Activated CD8-positive, alpha-beta memory T cell treated with anti-CD3 and anti-CD28 coated beads for 1 hour (primary cell): ENCODE results near the gene UPP2.

ENCODE experiments used
- DNase-seq, 2 donors: peaks; one replicate each; pipeline ENCODE4 v3.0.0-alpha.2; 2020; ENCODE audit warnings: low read depth in 1 of 2; ENCODE audit errors: extremely low read depth in 1 of 2

Gene UPP2

DNA sequence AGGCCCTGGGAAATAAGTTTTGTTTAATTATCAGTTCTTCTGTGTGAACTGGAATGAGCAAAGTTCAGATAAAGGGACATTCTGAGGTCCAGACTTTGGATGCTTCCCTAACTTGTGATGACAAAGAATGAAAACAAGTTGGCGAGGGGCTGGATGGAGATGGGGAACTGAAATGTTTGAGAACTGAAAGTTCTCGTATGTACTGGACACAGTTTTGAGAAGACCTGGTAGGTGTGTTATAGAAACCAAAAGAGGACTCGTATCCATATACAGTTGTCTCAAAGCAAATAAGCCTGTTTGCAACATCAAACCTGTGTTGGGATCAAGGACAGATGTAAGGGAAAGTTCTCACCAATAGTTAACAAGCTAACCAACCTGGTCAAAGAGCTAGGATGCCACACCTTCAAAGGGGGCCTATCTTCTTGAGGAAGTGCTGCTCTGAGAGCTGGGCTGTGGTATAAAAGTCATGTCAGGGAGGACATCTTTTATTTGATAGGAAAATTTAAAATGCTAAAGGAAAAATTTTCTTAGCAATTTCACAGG is at the start of gene UPP2:
Gene UPP2 (plus strand): TSS at position 493 of the 543 bp plus-strand sequence. CDS start 188 bp downstream, outside the sequence.
- DNase-seq, result no peak

DNA sequence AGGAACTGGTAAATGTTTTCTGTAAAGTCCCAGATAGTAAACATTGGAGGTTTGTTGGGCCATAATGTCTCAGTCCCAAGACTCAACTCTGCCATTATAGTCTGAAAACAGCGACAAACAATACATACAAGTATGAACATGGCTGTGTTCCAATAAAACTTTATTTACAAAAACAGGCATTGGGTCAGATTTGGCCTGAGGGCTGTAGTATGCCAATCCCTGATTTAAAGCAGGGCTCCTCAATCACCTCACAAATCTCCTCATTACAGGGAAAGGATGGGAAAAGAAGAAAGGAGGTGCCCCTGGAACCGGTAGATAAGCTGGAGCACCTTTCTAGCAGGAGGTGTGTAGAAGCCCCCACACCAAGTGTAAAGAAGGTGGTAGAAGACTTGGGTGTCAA is 48.9 kb upstream of the UPP2 start:
- DNase-seq, result no peak

DNA sequence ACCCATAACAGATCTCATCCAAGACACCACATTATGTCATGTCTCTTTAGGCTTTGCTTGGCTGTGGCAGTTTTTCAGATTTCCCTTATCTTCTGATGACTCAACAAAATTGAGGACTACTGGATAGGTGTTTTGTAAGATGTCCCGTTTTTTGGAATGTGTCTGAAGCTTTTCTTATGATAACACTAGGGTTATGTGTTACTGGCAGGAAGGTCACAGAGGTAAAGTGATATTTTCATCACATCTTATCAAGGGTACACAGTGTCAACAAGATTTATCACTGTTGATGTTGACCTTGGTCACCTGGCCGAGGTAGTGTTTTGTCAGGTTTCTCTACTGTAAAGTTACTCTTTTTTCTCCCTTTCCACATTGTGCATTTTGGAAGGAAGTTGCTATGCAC is 44.8 kb upstream of the UPP2 start:
- DNase-seq, result no peak

DNA sequence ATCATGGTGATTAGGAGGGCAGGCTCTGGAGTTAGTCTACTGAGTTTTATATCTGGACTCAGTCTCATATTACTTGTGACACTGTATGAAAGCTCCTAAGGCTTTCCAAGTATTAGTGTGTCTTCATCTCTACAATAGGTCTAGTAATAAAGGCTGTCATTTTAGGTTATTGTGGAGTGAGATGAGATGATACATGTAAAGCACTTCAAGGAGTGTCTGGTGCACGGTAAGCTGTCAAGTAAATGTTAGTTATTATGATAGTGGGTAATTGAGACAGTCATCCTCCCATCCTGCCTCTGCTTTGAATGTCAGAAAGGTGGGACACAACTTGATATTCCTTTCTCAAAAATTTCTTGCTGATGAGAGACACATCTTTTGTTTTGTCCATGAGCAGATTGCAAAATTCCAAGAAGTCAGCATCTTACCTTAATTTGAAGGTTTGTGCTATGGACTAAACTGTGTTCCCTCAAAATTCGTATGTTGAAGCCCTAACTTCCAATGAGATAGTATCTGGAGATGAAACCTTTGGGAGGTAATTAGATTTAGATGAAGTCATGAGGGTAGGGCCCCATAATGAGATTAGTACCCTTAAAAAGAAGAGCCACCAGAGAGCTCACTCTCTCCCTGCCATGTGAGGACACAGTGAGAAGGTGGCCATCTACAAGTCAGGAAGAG is 41.4 kb upstream of the UPP2 start:
- DNase-seq, result no peak

DNA sequence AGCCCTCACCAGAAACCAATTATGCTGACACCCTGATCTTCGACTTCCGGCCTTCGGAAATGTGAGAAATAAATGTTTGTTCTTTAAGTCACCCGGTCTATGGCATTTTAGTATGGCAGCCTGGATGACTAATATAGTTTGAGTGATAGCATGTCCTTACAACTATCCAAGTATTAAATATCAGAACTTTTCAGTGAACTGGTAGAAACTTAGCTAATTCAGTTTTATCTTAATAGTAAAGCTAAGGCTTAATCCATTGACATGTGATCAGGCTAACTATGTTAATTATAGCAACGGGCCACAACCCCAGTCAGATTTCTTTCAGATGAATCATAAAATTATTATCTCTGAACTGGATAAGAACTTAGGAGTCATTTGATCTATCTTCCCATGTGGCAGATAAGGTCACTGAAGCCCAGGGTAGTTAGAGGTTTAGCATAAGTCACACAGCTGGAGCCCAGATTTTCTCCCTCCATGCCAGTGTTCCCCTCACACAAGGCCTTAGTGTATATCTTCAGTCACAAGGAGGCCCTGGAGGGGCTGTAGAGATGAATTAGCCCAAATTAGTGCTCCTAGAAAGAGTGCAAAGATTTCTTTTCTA is 40.7 kb upstream of the UPP2 start:
- DNase-seq, result no peak

DNA sequence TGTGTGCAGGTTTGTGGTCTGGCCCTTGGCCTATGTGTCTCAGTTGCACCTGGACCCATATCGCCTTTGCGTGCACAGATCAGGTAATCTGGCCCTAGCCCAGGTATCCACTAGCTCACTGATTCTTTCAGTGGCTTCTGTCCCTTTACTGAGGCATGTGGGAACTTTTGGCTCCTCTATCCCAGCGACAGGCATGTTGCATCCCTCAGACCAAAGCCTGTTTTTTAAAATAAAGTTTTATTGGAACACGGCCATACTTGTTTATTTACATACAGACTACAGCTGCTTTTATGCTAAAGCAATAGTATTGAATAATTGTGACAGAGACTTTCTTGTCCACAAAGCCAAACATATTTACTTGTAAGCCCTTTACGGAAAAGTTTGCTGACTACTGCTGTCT is 39.9 kb upstream of the UPP2 start:
- no peak for DNase-seq

DNA sequence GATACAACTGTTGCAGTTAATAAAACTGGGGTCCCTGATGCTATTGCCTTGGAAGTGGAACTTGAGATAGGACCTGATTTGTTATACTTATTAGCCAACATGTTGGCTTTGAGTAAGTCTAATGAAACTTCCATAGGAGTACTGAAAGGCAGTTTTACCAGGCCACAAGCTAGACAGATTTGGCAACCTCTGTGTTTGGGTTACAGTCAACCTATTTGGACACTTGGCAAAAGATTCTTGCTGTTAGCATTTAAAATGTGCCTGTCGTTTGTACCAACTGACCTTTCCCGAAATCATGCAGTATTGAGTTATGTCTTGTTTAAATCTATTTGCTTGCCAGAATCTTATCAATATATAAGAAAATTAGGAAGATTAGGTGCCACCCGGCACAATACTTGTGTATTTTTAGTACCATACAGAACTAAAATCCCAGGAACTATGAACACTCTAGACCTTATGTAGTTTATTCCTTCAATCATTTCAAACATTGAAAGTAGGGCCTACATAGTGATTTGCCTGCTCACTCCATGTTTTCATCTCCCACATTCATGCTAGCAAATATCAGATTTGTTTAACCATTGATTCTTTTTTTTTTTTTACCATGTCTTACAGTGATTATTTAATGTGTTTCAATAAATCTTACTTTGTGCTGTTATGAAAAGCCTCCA is 35.5 kb upstream of the UPP2 start:
- DNase-seq, result no peak

DNA sequence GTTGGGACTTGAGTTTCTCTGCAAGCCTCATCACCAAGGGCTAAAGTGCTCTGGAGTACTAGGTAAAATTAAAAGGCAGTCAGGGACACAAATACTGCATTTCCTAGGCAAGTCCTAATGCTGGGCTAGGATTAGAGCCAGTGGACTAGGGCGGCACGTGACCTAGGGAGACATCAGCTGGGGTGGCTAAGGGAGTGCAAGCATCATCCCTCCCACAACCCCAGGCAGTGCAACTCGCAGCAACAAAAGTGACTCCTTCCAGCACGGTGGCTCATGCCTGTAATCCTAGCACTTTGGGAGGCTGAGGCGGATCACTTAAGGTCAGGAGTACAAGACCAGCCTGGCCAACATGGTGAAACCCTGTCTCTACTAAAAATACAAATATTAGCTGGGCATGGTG is 30.7 kb upstream of the UPP2 start:
- no peak for DNase-seq

DNA sequence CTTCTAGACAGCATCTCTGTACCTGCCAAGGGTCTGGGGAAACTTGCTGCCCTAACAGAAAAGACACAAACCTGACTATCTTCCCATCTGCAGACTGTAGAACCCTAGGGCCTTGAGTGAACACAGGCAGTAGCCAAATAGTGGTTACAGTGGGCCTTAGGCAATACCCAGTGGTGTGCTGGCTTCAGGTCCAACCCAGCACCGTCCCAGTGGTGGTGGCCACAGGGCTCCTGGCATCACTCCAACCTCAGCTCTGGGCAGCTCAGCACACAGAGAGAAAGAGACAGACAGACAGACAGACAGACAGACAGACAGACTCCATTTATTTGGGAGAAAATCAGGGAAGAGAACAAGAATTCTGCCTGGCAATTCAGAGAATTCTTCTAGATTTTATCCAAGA is 29.3 kb upstream of the UPP2 start:
- DNase-seq, result no peak

DNA sequence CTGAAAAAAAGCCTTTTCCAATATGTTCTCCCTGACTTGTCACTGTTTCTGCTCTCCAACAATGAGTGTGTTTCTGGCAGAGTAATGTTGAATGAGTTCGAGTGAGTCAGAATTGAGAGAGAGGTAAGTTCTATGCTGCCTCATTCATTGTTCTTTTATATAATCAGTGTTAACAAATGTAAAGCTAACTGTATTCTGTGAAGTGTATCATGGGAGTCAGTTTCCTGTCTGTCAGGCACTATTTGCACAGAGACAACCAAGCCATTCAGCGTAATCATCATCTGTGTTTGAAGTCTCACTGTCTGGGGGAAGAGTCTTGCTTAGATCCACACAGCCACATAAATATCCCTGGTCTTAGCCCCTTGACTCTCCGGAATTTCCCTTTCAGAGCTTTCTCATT is 22.0 kb upstream of the UPP2 start:
- DNase-seq, result no peak

DNA sequence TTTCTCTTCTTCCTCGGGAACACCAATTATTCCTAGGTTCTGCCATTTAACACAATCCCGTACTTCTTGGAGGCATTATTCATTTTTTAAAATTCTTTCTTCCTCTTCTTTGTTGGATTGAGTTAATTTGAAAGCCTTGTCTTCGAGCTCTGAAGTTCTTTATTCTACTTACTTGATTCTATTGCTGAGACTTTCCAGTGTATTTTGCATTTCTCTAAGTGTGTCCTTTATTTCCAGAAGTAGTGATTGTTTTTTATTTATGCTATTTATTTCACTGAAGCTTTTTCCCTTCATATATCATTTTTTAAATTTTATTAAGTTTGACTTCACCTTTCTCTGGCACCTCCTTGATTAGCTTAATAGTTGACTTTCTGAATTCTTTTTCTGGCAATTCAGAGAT is 13.6 kb upstream of the UPP2 start:
- DNase-seq, result no peak

DNA sequence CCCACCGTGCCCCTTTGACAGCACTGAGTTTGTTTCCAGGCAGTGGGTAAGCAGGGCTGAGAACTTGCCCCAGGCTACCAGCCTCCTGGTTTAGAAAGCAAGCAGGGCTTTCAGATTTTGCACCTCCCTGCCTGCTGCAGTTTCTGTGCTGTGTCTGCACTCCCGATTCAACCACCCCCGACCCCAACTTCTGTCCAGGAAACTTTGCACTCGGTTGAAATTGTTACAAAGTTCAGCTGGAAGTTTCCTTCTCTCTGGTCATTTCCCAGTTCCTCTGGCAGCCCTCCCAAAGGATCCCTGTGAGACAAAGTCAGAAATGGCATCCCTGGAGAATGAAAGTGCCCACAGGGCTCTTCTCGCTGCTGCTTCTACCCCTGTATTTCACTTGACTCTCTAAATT is 12.4 kb upstream of the UPP2 start:
- no peak for DNase-seq

DNA sequence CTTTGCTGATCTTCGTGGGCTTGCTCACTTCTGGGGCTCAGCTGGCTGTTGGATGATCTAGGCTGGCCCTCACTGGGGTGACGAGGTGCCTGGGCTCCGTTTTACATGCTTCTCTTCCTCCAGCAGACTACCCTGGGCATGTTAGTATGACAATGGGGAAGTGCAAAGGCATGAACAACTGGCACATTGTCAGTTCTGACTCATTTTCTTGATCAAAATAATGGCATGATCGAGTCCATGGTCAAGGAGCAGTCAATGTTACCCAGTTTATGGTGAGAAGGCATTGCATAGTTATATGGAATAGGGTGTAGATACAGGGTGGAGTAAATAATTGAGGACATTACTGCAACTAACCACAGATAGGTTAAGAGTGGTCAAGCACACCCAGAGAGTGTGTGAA is 10.0 kb upstream of the UPP2 start:
- DNase-seq, result no peak

DNA sequence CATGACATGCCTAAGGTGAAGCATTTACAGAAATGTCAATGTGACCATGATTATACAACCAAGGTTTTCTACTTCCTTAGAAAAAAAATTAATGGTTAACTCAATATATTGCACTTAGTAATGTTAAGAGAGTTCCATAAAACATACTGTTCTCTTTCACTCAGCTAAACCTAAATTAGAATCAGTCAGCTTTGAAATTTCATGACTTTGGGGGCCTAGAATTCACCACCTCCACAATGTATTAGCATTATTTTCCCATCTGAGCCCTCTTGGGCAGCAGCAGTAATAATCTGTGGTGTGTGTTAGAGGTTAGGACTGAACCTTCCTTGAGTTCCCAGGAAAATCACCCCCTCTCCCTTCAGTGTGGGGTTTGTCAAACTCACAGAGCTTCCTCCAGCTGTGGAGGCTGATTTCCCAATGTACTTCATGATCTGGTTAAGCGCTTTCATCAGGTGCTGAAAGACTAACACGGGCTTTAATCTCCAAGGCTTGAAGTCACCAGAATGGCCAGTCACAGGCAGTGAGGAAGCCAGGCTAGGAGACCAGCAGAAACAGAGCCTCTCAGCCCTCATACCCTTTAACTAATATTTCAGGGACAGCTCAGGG is 7.1 kb upstream of the UPP2 start:
- no peak for DNase-seq

DNA sequence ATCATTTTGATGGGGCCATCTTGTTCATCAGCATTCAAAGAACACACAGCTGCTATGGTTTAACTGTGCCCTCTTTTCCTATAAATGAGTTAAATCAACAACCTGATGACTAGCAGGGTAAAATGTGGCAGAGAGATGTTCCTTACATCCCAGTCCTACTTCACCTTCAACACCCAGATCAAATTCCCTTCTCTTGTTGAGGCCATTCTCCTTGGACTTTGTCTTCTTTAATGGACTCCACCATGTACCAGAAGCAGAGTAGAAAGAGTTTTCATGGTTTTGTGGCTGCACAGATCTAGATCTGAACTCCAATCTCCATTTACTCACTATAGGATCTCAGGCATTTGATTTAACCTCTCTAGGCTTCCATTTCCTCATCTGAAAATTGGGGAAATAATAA is 6.4 kb upstream of the UPP2 start:
- DNase-seq, result no peak

DNA sequence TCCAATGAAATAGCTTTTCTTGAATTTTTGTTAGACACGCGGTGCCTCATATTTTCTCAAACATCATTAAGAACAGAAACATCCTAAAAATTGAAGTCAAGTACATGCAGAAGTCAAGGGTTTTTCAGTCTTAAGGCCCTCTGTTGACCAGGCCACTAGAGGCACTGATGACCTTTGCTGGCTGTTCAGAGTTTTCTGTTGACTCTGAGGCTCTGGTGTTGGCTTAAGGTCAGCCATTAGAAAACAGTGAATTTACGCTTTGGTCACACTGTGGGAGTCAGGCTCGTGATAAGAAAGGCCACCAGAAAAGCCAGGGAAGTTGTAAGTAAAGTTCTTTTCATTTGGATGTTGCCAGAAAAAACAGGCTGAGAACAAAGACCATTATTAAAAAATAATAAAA is 5.8 kb upstream of the UPP2 start:
- no peak for DNase-seq

DNA sequence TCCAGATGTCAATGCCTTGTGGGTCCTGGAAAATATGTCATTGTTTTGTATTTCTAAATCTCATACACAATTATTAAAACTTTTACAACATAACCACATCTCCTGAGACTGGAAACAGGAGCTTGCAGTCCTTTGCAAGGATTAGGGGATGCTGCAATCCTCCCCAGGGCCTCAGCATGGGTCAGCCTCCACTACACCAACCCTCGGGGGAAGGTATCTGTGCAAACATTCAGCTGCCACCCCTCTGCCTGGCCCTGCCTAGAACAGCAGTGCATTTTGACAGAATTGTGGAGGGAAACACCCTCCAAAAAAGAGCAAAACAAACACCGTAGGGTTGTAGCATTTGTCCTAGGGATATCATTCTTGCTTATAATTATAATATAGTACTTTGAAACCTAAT is 4.2 kb upstream of the UPP2 start:
- DNase-seq, result no peak

DNA sequence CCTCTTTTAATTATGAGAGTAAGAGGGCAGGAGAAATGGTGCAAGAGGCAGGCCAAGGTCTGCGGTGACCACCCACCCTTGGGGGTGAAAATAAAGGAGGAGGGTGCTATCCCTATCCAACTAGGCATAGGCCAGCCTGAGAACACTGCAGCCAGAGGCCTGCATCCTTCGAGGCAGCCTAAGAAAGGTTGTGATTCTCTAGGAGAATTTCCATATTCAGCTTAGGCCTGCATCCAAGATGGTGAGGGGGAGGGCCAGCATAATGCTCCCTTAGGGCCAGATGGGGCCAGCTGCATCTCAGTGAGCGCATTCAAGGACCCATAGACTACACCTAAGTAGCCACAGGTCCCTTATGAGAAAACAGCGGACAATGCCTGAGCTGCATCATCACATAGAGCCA is 3.5 kb upstream of the UPP2 start:
- DNase-seq, result no peak

DNA sequence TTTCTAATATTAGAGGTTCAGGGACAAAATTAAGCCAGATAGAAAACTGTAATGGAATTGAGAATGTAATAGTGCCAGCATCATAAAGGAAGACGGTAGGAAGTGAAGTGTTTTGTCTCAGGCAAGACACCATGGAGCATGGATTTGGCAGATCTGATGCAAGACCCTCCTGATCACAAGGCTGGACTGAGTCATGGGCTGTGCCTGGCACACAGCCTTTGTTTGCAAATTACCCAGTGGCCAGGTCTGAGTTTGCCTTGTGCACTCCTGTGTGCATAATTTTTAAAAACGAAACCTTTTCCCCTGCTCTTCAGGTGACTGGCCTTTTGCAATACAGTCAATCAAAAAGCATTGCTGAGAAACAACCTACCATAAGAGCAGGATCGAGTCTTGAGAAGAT is 2.0 kb upstream of the UPP2 start:
- no peak for DNase-seq

DNA sequence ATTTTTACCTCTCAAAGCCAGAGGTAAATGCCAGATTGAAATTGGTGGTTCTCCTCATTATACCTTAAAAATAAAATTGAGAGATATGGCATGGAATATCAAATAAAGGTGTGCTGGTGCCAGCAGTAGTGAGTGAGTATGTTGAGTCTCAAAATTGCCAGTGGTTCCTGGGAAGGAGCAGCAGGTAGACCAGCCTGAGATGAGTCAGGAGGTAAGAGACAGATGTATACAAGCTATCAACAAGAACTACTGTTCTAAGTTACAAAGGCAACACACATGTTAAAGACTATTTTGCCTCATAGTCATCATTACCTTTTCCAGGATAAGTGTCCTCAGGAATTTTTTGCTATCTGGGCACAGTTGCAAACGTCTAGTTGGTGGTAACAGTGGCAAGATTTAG is 1.3 kb upstream of the UPP2 start:
- DNase-seq, result no peak

DNA sequence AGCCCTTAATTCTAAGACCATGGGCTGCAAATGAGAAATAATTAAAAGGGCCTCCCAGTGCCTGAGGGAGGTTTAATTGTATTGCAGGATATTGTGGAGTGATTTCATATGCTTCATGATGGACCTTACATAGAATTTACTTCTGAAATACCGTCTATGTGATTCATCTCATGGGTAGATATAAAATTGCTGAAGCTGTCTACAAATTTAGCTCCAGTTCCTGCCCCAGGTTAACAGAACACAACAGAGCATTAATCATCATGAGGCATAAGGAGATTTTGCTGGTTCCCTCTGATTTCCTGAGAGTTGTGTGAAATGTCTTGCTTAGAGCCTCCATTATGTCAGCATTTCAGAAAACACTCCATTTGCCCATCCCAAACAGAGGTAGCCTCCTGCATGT is 770 bp downstream of the UPP2 start:
- no peak for DNase-seq
